Bronchial epithelial cell (primary cell): ENCODE measurements around the gene PPP1R1C. TPM values are rescaled to one million over a fixed set of nuclear protein-coding genes. Genes with fewer than 3 reads are reported as not detected.

Experiments
- DNase-seq: peaks from one replicate; pipeline ENCODE4 v3.0.0-alpha.2; 2010; ENCODE audit warnings: low read depth
- FAIRE-seq: peaks from 2 replicates; lab custom pipeline; 2011; peaks lifted over from hg19 to GRCh38; lab: Jason Lieb, UNC
- H3K27me3 ChIP-seq: 2 replicates; pipeline ENCODE4 v1.5.1; 2011; ENCODE audit warnings: low read length; ENCODE audit not compliant: control insufficient read depth, insufficient read depth
- H3K36me3 ChIP-seq: 2 replicates; pipeline ENCODE4 v1.5.1; 2011; ENCODE audit warnings: low read length; ENCODE audit not compliant: control insufficient read depth, insufficient read depth
- H3K4me3 ChIP-seq: 2 replicates; pipeline ENCODE4 v1.5.1; 2011; ENCODE audit warnings: mild to moderate bottlenecking, low read depth, low read length, control low read depth
- CTCF ChIP-seq: IDR thresholded peaks from 2 replicates; pipeline ENCODE4 v1.5.1; 2011; ENCODE audit warnings: mild to moderate bottlenecking, moderate library complexity, low read length, control low read depth, inconsistent platforms; ENCODE audit not compliant: insufficient read depth, severe bottlenecking
- total RNA-seq: library from RNA; depleted of rRNA; stranded (reverse); fragments of >200 nt; gene quantifications from 2 replicates; pipeline ENCODE4 v1.2.1, GENCODE V29; 2014

The PPP1R1C gene
- total RNA-seq, 1 donor from 2014 or later, result 2.1 TPM

- DNase-seq (no peak), FAIRE-seq (no peak)
- peaks cover 2% of the 10 kb centered on the region for H3K27me3 ChIP-seq
- no peaks in the 10 kb centered on the region for H3K36me3 ChIP-seq
- TF ChIP-seq CTCF, result no peak
- no peak overlapping the region for H3K4me3 ChIP-seq
Observed at GRCh38 chr2:182144041-182144775, 158.6 kb downstream of the PPP1R1C start.

- H3K4me3 ChIP-seq, result no peak overlapping the region
- no peak for TF ChIP-seq CTCF
- H3K27me3 ChIP-seq, result peaks cover 1% of the 10 kb centered on the region
- DNase-seq (no peak), FAIRE-seq (no peak)
- no peaks in the 10 kb centered on the region for H3K36me3 ChIP-seq
Observed at GRCh38 chr2:182144776-182145165, 159.1 kb downstream of the PPP1R1C start.

- no peaks in the 10 kb centered on the region for H3K27me3 ChIP-seq
- no peak overlapping the region for H3K4me3 ChIP-seq
- DNase-seq (peak; percentile 24), FAIRE-seq (no peak)
- H3K36me3 ChIP-seq, result no peaks in the 10 kb centered on the region
- no peak for TF ChIP-seq CTCF
Observed at GRCh38 chr2:182148344-182148743, 162.7 kb downstream of the PPP1R1C start.

GRCh38 chr2:182163878-182164277 is 178.2 kb downstream of the PPP1R1C start:
- Histone ChIP-seq H3K4me3 (no peak overlapping the region), H3K36me3 (no peaks in the 10 kb centered on the region), H3K27me3 (no peaks in the 10 kb centered on the region)
- TF ChIP-seq CTCF, result no peak
- DNase-seq (peak; percentile 12), FAIRE-seq (no peak)

GRCh38 chr2:182164686-182165085 is 179.0 kb downstream of the PPP1R1C start:
- DNase-seq (no peak), FAIRE-seq (no peak)
- no peak overlapping the region for H3K4me3 ChIP-seq
- no peaks in the 10 kb centered on the region for H3K27me3 ChIP-seq
- no peak for TF ChIP-seq CTCF
- no peaks in the 10 kb centered on the region for H3K36me3 ChIP-seq

GRCh38 chr2:182165202-182165601 is 179.5 kb downstream of the PPP1R1C start:
- no peak for TF ChIP-seq CTCF
- Histone ChIP-seq H3K36me3 (no peaks in the 10 kb centered on the region), H3K27me3 (no peaks in the 10 kb centered on the region), H3K4me3 (no peak overlapping the region)
- no peak for FAIRE-seq
- DNase-seq, result peak; percentile 46
